Measurements from ENCODE around the gene SAMHD1. TPM values are rescaled to one million over a fixed set of nuclear protein-coding genes. Genes with fewer than 3 reads are reported as not detected.
A peak's percentile ranks its signal among the peaks of the same experiment; 100 is the strongest.
"Not testable (repeated sequence)": the region's sequence is repeated elsewhere in the genome, so short reads cannot be mapped to it uniquely, and the experiment has no call there.

Gene SAMHD1
- total and polyA plus RNA-seq, 8 donors, result 38.7 to 151 (median 85.5) TPM

DNA sequence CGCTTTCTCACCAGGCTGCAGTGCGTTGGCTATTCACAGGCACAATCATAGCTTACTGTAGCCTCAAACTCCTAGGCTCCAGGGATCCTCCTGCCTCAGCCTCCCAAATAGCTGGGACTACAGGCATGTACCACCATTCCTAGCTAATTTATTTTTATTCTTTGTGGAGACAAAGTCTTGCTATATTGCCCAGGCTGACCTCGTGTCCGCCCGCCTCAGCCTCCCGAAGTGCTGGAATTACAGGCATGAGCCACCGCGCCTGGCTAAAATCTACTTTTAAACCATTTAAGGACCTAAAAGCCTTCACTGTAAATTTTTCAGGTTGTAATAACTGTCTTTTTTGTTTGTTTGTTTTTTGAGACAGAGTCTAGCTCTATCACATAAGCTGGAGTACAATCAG is 15.2 kb downstream of the SAMHD1 start:
- H3K4me3 ChIP-seq, result peak overlapping the region in 1 of 4 donors; percentile 3
- H3K4me1 ChIP-seq, result peaks cover 27 to 82% (median 59%) of the 10 kb centered on the region in 4 donors
- 80 to 98% (median 96%) methylated on average over 8 of the region's 8 CpGs for WGBS, 5 donors
- intact Hi-C loops (cut with DNase I; ENCODE audit: low total_unique reads), result no loop called here
- TF ChIP-seq, protein P1, sequence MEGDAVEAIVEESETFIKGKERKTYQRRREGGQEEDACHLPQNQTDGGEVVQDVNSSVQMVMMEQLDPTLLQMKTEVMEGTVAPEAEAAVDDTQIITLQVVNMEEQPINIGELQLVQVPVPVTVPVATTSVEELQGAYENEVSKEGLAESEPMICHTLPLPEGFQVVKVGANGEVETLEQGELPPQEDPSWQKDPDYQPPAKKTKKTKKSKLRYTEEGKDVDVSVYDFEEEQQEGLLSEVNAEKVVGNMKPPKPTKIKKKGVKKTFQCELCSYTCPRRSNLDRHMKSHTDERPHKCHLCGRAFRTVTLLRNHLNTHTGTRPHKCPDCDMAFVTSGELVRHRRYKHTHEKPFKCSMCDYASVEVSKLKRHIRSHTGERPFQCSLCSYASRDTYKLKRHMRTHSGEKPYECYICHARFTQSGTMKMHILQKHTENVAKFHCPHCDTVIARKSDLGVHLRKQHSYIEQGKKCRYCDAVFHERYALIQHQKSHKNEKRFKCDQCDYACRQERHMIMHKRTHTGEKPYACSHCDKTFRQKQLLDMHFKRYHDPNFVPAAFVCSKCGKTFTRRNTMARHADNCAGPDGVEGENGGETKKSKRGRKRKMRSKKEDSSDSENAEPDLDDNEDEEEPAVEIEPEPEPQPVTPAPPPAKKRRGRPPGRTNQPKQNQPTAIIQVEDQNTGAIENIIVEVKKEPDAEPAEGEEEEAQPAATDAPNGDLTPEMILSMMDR (IDR thresholded peaks at IDR 0.05), result no peak
- H3K9me3 ChIP-seq, result no peaks in the 10 kb centered on the region
- peaks cover 14 to 92% (median 70%) of the 10 kb centered on the region in 4 donors for H3K36me3 ChIP-seq
- H3K27me3 ChIP-seq, result no peaks in the 10 kb centered on the region
- peak overlapping the region in 4 of 5 donors; percentile 41 to 69 (median 63) for H3K27ac ChIP-seq
- DNase-seq, result no peak

DNA sequence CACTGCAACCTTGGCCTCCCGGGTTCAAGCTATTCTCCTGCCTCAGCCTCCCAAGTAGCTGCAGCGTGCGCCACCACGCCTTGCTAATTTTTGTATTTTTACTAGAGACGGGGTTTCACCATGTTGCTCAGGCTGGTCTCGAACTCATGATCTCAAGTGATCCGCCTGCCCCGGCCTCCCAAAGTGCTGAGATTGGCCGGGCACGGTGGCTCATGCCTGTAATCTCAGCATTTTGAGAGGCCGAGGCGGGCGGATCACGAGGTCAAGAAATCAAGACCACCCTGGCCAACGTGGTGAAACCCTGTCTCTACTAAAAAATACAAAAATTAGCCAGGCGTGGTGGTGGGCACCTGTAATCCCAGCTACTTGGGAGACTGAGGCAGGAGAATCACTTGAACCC is 17.9 kb downstream of the SAMHD1 start:
- DNase-seq; intact Hi-C loops (cut with DNase I; ENCODE audit: low total_unique reads); H3K4me3 ChIP-seq; H3K9me3 ChIP-seq; H3K27me3 ChIP-seq: not testable (repeated sequence)
- WGBS, 5 donors, result 92 to 98% (median 96%) methylated on average over 16 of the region's 16 CpGs
- H3K27ac ChIP-seq, result peak overlapping the region in 1 of 5 donors; percentile 24
- peaks cover 19 to 79% (median 47%) of the 10 kb centered on the region in 4 donors for H3K4me1 ChIP-seq
- peaks cover 31 to 98% (median 82%) of the 10 kb centered on the region in 4 donors for H3K36me3 ChIP-seq

DNA sequence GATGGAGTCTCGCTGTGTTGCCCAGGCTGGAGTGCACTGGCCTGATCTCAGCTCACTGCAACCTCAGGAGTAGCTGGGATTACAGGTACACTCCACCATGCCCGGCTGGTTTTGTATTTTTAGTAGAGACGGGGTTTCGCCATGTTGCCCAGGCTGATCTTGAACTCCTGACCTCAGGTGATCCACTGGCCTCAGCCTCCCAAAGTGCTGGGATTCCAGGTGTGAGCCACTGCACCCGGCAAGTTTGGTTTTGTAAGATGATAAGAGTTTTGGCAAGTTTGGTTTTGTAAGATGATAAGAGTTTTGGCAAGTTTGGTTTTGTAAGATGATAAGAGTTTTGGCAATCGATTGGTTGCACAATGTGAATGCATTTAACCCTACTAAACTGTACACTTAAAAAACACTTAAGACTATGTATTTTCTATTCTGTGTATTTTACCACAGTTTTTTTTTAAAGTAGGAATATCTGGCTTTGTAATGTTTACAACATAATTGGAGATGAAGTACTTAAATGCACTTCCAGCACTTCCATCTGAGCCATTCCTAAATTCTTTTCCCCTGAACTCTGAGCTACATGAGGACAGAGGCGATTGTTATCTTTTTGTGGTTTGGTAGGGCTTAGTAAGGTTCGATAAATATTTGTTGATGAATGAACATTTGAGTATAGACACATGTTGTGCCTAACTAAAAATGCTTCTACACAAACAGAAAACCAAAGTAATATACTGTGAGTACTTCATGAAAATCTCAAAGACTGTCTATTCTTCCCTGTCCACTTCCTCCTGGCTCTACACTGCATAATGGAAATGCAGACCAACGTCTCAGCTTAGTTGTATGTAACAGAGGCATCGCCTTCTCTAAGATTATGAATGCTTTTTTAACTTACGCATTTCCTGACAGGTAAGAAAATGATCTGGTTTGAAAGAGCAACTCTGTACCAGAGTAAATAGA is 18.8 kb downstream of the SAMHD1 start:
- Histone ChIP-seq H3K4me1 (peaks cover 15 to 71% (median 39%) of the 10 kb centered on the region in 4 donors), H3K27ac (peak overlapping the region in 2 of 5 donors; percentile 24 to 36), H3K4me3 (no peak overlapping the region), H3K36me3 (peaks cover 39 to 98% (median 82%) of the 10 kb centered on the region in 4 donors), H3K9me3 (no peaks in the 10 kb centered on the region), H3K27me3 (no peaks in the 10 kb centered on the region)
- intact Hi-C loops (cut with DNase I; ENCODE audit: low total_unique reads), result no loop called here
- no peak for DNase-seq
- 38 to 49% (median 44%) methylated on average over 10 to 11 of the region's 11 CpGs for WGBS, 5 donors
- no peak for TF ChIP-seq POLR2A (IDR thresholded peaks at IDR 0.05)
- TF ChIP-seq EP300 (IDR thresholded peaks at IDR 0.05), result no peak
- TF ChIP-seq, protein P1 (IDR thresholded peaks at IDR 0.05), result no peak
- peak in 1 of 3 donors; percentile 18 for TF ChIP-seq POLR2AphosphoS5 (IDR thresholded peaks at IDR 0.05)

DNA sequence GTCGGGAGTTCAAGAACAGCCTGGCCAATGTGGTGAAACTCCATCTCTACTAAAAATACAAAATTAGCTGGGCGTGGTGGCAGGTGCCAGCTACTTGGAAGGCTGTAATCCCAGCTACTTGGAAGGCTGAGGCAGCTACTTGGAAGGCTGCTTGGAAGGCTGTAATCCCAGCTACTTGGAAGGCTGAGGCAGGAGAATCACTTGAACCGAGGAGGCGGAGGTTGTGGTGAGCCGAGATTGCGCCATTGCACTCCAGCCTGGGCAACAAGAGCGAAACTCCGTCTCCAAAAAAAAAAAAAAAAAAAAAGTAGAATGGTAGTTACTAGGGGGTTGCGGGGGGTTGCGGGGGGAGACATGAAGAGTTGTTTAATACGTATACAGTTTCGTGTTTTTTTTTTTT is 19.4 kb downstream of the SAMHD1 start:
- H3K9me3 ChIP-seq; H3K27me3 ChIP-seq; intact Hi-C loops (cut with DNase I; ENCODE audit: low total_unique reads); DNase-seq; H3K4me3 ChIP-seq: not testable (repeated sequence)
- WGBS, 5 donors, result 85 to 94% (median 90%) methylated on average over 11 to 12 of the region's 12 CpGs
- Histone ChIP-seq H3K4me1 (peaks cover 15 to 65% (median 33%) of the 10 kb centered on the region in 4 donors), H3K27ac (peak overlapping the region in 3 of 5 donors; percentile 27 to 56 (median 36)), H3K36me3 (peaks cover 42 to 99% (median 88%) of the 10 kb centered on the region in 4 donors)

DNA sequence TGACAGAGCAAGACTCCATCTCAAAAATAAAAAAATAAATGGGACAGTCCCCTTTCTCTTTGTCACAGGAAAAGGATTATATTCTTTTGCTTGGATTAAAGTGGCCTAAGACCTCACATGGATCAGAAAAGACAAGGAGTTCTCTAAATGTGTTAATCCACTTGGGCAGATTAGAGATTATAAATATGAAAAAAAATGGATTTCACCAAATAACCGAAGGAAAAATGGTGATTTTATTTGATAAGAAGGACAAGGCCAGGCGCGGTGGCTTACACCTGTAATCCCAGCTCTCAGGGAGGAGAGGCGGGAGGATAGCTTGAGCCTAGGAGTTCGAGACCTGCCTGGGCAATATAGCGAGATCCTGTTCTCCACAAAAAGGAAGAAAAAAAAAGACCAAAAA is 21.8 kb downstream of the SAMHD1 start:
- Histone ChIP-seq H3K27ac (peak overlapping the region in 3 of 5 donors; percentile 2 to 32 (median 15)), H3K36me3 (peaks cover 38 to 100% (median 95%) of the 10 kb centered on the region in 4 donors)

More for the DNA sequence above, 21.8 kb downstream of the SAMHD1 start:
- no peaks in the 10 kb centered on the region for H3K27me3 ChIP-seq
- intact Hi-C loops (cut with DNase I; ENCODE audit: low total_unique reads), result no loop called here
- H3K4me3 ChIP-seq, result no peak overlapping the region
- WGBS, 5 donors, result 92 to 99% (median 96%) methylated on average over 6 of the region's 6 CpGs
- H3K9me3 ChIP-seq, result no peaks in the 10 kb centered on the region
- H3K4me1 ChIP-seq, result peaks cover 5 to 47% (median 16%) of the 10 kb centered on the region in 4 donors
- no peak for DNase-seq
- TF ChIP-seq EP300 (IDR thresholded peaks at IDR 0.05), result no peak
- TF ChIP-seq POLR2A (IDR thresholded peaks at IDR 0.05), result no peak
- TF ChIP-seq POLR2AphosphoS5 (IDR thresholded peaks at IDR 0.05), result no peak
- TF ChIP-seq, protein P1 (IDR thresholded peaks at IDR 0.05), result no peak
